Renal cortex interstitium (tissue), 15 donors: Measurements from ENCODE around the gene CDK5. TPM values are rescaled to one million over a fixed set of nuclear protein-coding genes. Genes with fewer than 3 reads are reported as not detected.

Source experiments
- DNase-seq, 11 donors: peaks; one replicate each; pipeline ENCODE4 v3.0.0-alpha.2; 2013; ENCODE audit warnings: low read depth in 9 of 11, low spot score in 4 of 11; ENCODE audit errors: extremely low read depth in 1 of 11
- long read RNA-seq, 16 experiments: transcript quantifications; one replicate each; lab custom pipeline, GENCODE V29; 2026
- polyA plus RNA-seq, 3 donors: library from polyadenylated mRNA; unstranded; fragments of 120-200 nt; gene quantifications; one replicate each; pipeline ENCODE4 v1.2.1, GENCODE V29; 2013; ENCODE audit not compliant: insufficient read length in 3 of 3

CDK5 gene
- polyA plus RNA-seq, result 10 to 100 TPM; 14.7 to 18.9 (median 17.3) TPM
- long read RNA-seq, donor 1, partial matches to known transcripts, result 0 of 3 reads
- long read RNA-seq, donor 1, other reads (novel, unspliced or antisense), result 0 of 3 reads
- long read RNA-seq, donor 2, transcript CDK5-204 (12 exons, 1,758 nt), result major isoform, 5 of 6 reads
- long read RNA-seq, donor 2, partial matches to known transcripts, result 0 of 6 reads
- long read RNA-seq, donor 2, other reads (novel, unspliced or antisense), result 0 of 6 reads
- long read RNA-seq, donor 3, transcript CDK5-204 (12 exons, 1,758 nt), result major isoform, 8 of 9 reads
- long read RNA-seq, donor 3, partial matches to known transcripts, result 0 of 9 reads
- long read RNA-seq, donor 3, other reads (novel, unspliced or antisense), result 0 of 9 reads
- long read RNA-seq, donor 4, transcript CDK5-204 (12 exons, 1,758 nt), result major isoform, 8 of 8 reads
- long read RNA-seq, donor 4, partial matches to known transcripts, result 0 of 8 reads
- long read RNA-seq, donor 4, other reads (novel, unspliced or antisense), result 0 of 8 reads
- long read RNA-seq, donor 5, result 0 reads
- long read RNA-seq, donor 6, transcript CDK5-204 (12 exons, 1,758 nt), result major isoform, 7 of 8 reads
- long read RNA-seq, donor 6, partial matches to known transcripts, result 0 of 8 reads
- long read RNA-seq, donor 6, other reads (novel, unspliced or antisense), result 0 of 8 reads
- long read RNA-seq, donor 7, transcript CDK5-204 (12 exons, 1,758 nt), result major isoform, 7 of 17 reads
- long read RNA-seq, donor 7, partial matches to known transcripts, result 10 of 17 reads
- long read RNA-seq, donor 7, other reads (novel, unspliced or antisense), result 0 of 17 reads
- long read RNA-seq, donor 8, result 0 reads
- long read RNA-seq, donor 9, transcript CDK5-204 (12 exons, 1,758 nt), result major isoform, 11 of 11 reads
- long read RNA-seq, donor 9, partial matches to known transcripts, result 0 of 11 reads
- long read RNA-seq, donor 9, other reads (novel, unspliced or antisense), result 0 of 11 reads
- long read RNA-seq, donor 10, transcript CDK5-204 (12 exons, 1,758 nt), result major isoform, 12 of 12 reads
- long read RNA-seq, donor 10, partial matches to known transcripts, result 0 of 12 reads
- long read RNA-seq, donor 10, other reads (novel, unspliced or antisense), result 0 of 12 reads
- long read RNA-seq, donor 11, transcript CDK5-204 (12 exons, 1,758 nt), result major isoform, 5 of 5 reads
- long read RNA-seq, donor 11, partial matches to known transcripts, result 0 of 5 reads
- long read RNA-seq, donor 11, other reads (novel, unspliced or antisense), result 0 of 5 reads
- long read RNA-seq, donor 12, partial matches to known transcripts, result 0 of 4 reads
- long read RNA-seq, donor 12, other reads (novel, unspliced or antisense), result 0 of 4 reads
- long read RNA-seq, donor 13, result 0 reads
- long read RNA-seq, donor 14, partial matches to known transcripts, result 0 of 5 reads
- long read RNA-seq, donor 14, other reads (novel, unspliced or antisense), result 0 of 5 reads
- long read RNA-seq, donor 15, transcript CDK5-204 (12 exons, 1,758 nt), result major isoform, 5 of 5 reads
- long read RNA-seq, donor 15, partial matches to known transcripts, result 0 of 5 reads
- long read RNA-seq, donor 15, other reads (novel, unspliced or antisense), result 0 of 5 reads
- long read RNA-seq, donor 16, transcript CDK5-204 (12 exons, 1,758 nt), result major isoform, 17 of 195 reads
- long read RNA-seq, donor 16, partial matches to known transcripts, result 172 of 195 reads
- long read RNA-seq, donor 16, other reads (novel, unspliced or antisense), result 6 of 195 reads

DNA sequence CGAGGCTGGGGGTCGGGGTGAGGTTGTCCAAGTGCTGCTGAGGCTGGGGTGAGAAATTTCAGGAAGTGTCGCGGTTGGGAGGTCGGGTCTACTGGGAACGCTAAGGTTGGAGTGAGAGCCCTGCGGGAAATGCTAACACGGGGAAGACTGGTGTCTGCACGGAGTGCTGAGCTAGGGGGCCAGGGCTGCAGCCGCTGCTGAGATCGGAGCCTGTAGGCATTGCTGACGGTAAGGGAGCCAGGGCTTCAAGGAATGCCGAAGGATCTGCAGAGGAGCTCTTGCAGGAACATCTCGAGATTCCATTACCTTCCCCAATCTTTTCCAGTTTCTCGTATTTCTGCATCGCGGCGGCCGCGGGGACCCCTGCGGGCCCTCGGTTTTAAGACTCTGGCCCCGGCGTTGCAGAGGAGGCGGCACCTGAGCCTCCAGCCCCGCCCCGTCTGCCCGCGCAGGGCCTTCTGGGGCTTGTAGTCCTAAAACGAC, at the start of gene CDK5:
TSS of gene CDK5 (minus strand) at position 392 of the 483 bp plus-strand sequence. CDS start at position 343, 49 bp downstream.
- no peak for DNase-seq

DNA sequence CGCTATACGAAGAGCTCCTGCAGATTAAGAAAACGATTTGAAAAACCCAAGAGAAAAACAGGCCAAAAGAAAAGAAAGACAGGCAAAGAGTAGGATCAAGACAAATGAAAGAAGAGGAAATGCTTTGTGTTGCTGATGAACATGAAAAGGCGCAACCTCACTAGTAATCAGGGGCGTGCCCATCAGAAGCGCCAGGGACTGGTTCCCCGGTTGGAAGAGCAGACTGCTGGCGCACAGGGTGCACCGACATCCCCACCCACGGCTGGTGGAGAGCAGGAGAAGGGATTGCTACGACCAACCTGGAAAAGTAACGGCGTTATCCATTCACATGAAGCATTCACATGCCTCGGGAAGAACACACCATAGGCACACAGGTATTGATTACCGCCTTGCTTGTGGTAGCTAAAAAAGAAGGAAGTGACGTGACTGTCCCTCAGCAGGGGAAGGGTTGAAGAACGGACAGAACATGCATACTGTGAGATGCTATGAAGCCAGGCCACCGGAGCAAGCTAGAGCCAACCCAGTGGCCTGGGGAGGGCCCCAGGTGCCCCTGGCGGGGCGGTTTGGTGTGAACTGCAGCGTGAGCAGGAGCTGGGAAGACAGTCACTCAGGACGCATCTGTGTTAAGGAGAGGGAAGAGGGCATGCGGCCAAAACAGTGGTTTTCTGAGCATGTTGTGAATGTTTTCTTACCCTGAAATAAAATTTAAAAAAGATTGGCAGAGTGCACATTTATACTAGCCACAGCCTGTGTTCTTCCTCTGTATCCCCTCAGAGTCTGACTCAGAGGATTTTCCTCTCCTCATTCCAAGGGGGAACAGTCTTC, 46.9 kb upstream of the CDK5 start:
- no peak for DNase-seq

DNA sequence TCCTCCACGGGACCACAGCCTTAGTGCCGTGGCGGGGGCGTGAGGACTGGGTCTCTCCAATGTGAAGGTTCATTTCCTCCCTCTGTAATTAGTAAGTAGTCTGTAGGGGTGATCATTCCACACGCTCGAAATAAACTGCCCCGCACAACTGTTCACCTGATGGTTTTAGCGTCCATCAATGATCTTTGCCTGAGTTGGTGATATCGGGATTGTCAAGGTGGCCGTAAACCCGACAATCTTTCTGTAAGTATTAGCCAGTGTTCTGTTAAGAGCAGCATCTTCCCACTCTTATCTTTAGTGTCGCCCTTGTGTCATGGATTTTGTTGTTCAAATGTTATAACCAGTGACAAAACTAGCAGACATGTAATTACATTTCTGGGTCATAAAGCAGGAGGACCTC, 46.3 kb upstream of the CDK5 start:
- DNase-seq, result no peak

GRCh38 chr7:151102991-151103390, 45.3 kb upstream of the CDK5 start:
- DNase-seq, result no peak

DNA sequence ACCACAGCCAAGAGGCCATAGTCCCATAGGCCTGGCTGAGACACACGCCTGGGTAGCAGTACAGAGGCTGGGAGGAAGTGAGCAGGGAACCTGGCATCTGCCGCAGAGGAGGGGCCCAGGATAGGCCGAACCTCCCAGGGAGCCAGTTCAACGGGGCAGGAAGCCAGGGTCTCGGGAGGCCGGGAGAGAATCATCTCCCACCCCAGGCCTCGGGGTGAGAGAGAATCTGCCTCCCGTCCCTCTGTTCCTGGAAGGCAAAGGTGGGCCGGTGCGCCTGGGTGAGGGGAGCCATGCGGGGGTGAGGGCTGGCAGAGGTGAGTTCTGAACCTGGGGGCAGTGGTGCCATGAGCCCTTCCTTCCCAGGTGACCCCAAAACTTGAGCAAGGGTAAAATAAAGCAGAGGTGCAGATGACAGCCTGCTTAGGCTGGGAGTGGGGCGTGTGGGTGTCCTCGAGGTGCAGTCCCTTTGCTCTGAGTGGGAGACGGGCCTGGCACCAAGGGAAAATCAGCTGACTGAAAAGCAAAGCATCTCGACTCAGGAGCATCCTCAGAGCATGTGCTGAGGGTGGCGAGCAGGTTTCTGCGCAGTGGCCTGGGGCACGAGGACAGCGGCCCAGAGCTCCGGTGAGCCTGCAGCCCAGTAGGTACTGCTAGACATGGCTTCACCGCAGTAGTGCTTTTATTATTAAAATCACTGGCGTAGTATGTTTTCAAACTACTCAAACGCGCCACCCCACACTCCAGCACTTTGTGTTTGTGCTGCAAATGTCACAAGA, 44.1 kb upstream of the CDK5 start:
- no peak for DNase-seq

DNA sequence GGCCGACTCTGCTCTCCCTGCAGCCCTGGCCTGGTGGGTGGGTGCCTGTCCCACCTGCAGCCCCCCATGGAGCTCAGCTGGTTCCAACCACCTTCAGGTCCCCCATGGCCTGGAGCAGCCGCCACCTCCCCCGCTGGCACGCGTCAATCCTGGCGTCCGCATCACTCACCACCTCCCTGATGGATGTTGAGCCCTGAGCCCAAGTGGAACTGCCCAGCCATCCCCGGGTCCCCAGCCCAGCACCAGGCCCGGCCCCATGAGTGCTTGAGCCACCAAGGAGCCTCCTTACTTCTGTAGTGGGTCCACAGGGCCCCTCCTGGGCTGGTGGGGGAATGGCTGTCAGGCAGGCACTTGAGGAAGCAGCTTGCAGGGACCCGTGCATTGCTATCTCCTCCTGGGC, 43.2 kb upstream of the CDK5 start:
- DNase-seq, result no peak

DNA sequence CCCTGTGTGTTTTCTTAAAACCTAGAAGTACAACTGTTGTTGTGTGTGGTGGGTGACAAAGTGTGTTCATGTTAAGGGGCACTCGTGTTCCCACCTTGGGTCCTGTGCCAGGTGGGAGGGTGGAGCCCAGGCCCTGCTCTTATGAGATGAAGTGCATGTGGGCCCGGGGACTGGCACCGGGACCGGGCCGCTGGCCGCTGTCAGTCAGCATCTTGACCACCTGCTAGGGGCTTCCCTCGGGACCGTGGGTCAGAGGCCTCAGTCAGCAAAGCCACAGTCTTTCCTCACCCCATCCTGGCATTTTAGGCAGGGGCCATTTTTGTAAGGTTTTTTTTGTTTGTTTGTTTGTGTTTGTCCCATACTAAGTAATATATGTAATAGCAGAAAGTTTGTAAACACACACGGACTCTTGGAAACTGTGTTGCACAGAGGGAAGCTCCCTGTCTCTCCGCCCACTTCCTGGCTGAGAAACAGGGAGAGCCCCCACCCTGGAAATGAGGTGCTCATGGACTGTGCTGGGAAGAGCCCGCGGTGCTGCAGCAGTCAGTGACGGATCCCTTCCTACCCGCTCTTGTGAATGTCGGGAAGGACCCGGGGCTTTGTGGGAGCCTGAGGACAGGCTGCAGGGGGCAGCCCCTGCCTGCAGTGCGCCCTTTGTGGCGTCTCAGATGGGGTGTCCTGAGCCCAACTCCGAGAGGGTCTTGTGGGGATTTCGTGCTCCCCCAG, 42.0 kb upstream of the CDK5 start:
- DNase-seq, result no peak

- no peak for DNase-seq
These were observed 38.3 kb upstream of the CDK5 start for GRCh38 chr7:151095828-151096475.

DNA sequence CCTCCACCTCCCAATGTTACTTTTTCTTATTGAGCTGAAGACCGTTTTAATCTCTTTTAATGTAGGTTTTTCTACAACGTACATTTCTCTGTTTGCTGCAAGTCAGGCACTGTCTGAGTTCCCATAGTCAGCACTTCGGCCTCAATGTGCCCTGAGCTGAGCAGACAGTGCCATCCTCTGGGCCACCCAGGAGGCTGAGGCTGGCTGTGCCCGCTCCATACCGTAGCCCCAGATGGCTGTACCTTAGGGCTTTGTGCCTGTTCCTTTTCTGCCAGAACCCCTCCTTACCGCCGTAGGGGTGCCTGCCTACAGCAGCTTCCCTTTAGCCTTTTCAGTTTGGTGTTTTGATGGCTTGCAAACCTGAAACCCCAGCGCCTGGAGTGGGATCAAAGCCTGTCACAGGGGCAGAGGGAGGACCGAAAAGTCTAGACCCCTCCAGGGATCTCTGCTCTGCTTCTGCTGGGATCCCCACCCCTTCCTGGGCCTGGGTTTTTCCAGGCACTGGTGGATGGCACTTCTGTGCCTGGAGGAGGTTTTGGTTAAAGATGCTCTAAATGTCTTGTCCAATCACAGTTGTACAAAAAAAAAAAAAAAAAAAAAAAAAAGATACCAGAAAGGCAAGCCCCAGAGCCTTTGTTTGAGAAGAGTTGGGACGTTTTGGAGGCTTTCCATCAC, 37.6 kb upstream of the CDK5 start:
- DNase-seq, result no peak

DNA sequence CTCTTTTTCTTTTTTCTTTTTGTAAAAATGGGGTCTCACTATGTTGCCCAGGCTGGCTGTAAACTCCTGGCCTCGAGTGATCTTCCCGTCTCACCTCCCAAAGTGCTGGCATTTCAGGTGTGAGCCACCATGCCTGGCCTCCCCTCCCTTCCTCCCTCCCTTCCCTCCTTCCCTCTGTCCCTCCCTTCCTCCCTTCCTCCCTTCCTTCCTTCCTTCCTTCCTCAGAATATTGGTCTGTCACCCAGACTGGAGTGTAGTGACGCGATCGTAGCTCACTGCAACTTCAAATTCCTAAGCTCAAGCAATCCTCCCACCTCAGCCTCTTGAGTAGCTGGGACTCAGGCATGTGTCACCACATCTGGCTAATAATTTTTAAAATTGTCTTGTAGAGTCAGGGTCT, 37.0 kb upstream of the CDK5 start:
- no peak for DNase-seq

- DNase-seq, result no peak
These were observed 36.1 kb upstream of the CDK5 start for GRCh38 chr7:151093748-151094147.

DNA sequence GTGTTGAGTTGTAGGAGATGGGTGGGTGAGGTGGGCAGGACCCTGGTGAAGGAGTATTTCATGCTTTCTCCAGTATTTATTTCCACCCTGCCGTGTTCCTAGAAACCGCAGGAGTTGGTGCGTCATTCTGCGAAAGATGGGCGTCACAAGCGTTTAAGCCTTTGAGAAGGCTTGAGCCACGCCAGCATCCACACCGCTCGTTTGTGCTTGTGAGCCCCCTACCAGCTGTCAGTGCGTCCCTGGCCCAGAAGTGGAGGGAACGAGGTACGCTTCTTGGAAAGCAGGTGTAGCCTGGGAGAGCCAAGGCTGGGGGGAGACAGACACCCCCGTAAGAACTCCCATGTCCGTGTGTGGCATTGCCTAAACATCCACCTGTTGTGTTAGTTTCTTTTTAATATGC, 34.3 kb upstream of the CDK5 start:
- no peak for DNase-seq

GRCh38 chr7:151091431-151091830, 33.7 kb upstream of the CDK5 start:
- no peak for DNase-seq

GRCh38 chr7:151091003-151091402, 33.3 kb upstream of the CDK5 start:
- DNase-seq, result no peak
